SKM-1 (cell line): Measurements from ENCODE around the gene ZDHHC7.

ENCODE experiments used
- DNase-seq: peaks from one replicate; lab custom pipeline; 2025; ENCODE audit not compliant: unreplicated experiment; lab: John Stamatoyannopoulos, UW

The ZDHHC7 gene

GRCh38 chr16:84999857-85000480 is 11.4 kb downstream of the ZDHHC7 start:
- DNase-seq = no peak

- no peak for DNase-seq
These were observed 12.1 kb downstream of the ZDHHC7 start for GRCh38 chr16:84999200-84999599.

- no peak for DNase-seq
These were observed 15.0 kb downstream of the ZDHHC7 start for GRCh38 chr16:84996365-84996764.

- DNase-seq = no peak
These were observed 15.7 kb downstream of the ZDHHC7 start for GRCh38 chr16:84995663-84996062.

- DNase-seq = no peak
These were observed 17.4 kb downstream of the ZDHHC7 start for GRCh38 chr16:84993926-84994325.

- no peak for DNase-seq
These were observed 18.6 kb downstream of the ZDHHC7 start for GRCh38 chr16:84992717-84993075.

GRCh38 chr16:84990782-84991181 is 20.6 kb downstream of the ZDHHC7 start:
- DNase-seq = no peak

- no peak for DNase-seq
These were observed 21.4 kb downstream of the ZDHHC7 start for GRCh38 chr16:84989749-84990620.

- DNase-seq = no peak
These were observed 22.8 kb downstream of the ZDHHC7 start for GRCh38 chr16:84988328-84989080.

- no peak for DNase-seq
These were observed 24.5 kb downstream of the ZDHHC7 start for GRCh38 chr16:84986879-84987278.

- no peak for DNase-seq
These were observed 25.2 kb downstream of the ZDHHC7 start for GRCh38 chr16:84986102-84986501.

GRCh38 chr16:84985079-84986065 is 26.0 kb downstream of the ZDHHC7 start:
- DNase-seq = no peak

- no peak for DNase-seq
These were observed 28.9 kb downstream of the ZDHHC7 start for GRCh38 chr16:84982434-84982833.

- DNase-seq = no peak
These were observed 31.8 kb downstream of the ZDHHC7 start for GRCh38 chr16:84979516-84979915.

- DNase-seq = no peak
These were observed 34.5 kb downstream of the ZDHHC7 start for GRCh38 chr16:84976644-84977400.

GRCh38 chr16:84975522-84975921 is 35.8 kb downstream of the ZDHHC7 start:
- no peak for DNase-seq

- no peak for DNase-seq
These were observed 36.3 kb downstream of the ZDHHC7 start for GRCh38 chr16:84975066-84975465.

- no peak for DNase-seq
These were observed 37.4 kb downstream of the ZDHHC7 start for GRCh38 chr16:84973776-84974523.

- no peak for DNase-seq
These were observed 38.1 kb downstream of the ZDHHC7 start for GRCh38 chr16:84973236-84973635.
